GM12872 (cell line): ENCODE measurements around the gene CCDC194.

Experiments used
- TF ChIP-seq, protein P1 (sequence below): IDR thresholded peaks from 3 replicates; pipeline ENCODE4 v1.5.1; 2011; ENCODE audit warnings: low read depth, mild to moderate bottlenecking, low read length, moderate library complexity; ENCODE audit not compliant: insufficient read depth

Gene CCDC194

GRCh38 chr19:17391371-17392151 is 2.4 kb downstream of the CCDC194 start:
- TF ChIP-seq, protein P1, sequence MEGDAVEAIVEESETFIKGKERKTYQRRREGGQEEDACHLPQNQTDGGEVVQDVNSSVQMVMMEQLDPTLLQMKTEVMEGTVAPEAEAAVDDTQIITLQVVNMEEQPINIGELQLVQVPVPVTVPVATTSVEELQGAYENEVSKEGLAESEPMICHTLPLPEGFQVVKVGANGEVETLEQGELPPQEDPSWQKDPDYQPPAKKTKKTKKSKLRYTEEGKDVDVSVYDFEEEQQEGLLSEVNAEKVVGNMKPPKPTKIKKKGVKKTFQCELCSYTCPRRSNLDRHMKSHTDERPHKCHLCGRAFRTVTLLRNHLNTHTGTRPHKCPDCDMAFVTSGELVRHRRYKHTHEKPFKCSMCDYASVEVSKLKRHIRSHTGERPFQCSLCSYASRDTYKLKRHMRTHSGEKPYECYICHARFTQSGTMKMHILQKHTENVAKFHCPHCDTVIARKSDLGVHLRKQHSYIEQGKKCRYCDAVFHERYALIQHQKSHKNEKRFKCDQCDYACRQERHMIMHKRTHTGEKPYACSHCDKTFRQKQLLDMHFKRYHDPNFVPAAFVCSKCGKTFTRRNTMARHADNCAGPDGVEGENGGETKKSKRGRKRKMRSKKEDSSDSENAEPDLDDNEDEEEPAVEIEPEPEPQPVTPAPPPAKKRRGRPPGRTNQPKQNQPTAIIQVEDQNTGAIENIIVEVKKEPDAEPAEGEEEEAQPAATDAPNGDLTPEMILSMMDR = no peak; the same call in 2 of the 3 replicates

DNA sequence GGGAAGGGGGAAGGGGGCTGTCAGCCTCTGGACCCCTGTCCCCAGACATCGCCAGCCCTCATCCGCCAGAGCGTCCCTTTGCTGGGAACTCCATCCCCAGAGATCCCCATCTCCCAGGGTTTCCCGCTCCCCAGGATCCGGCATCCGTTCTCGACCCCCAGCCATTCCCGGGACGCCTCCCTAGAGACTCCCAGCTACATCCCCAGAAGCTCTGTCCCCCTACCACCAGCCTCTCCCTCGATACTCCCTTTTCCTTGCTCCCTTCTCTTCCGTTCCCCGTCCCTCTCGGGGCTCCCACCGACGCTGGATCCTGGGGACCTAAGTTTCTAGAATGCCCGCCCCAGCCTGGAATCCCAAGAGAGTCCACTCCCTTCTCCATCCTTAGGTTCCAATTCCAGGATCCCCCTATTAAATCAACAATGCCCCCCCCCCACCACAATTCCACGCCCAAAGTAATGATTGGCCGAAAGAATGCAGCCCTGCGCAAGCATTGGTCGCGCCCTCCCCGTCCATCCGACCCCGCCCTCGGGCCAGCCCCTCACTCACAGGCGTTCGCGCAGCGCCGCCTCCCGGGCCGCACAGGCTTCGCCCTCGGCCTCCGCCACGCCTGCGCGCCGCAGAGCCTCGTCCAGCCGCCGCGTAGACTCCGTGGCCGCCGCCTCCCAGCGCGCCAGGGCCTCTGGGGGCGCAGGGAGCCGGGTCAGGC is 3.2 kb downstream of the CCDC194 start:
- TF ChIP-seq, protein P1 = peak; percentile 75

- TF ChIP-seq, protein P1 = 0 out of 3 replicates have a peak, but pooled peaks have one; percentile 6
These were observed 3.9 kb downstream of the CCDC194 start for GRCh38 chr19:17389957-17390664.

GRCh38 chr19:17389288-17389687 is 4.7 kb downstream of the CCDC194 start:
- TF ChIP-seq, protein P1 = no peak

GRCh38 chr19:17385878-17386611 is 8.0 kb downstream of the CCDC194 start:
- TF ChIP-seq, protein P1 = peak; percentile 99

GRCh38 chr19:17380426-17381138 is 13.4 kb downstream of the CCDC194 start:
- TF ChIP-seq, protein P1 = no peak
